NCI-H524 (cell line): ENCODE measurements around the gene TCF25.
A peak's percentile ranks its signal among the peaks of the same experiment; 100 is the strongest.
"Not testable (repeated sequence)": the region's sequence is repeated elsewhere in the genome, so short reads cannot be mapped to it uniquely, and the experiment has no call there.

Source experiments
- DNase-seq, 2 experiments: peaks; one replicate each; lab custom pipeline; 2025; lab: John Stamatoyannopoulos, UW

TCF25 gene

GRCh38 chr16:89873972-89874689, 739 bp downstream of the TCF25 start:
- DNase-seq: peak; percentile 59 to 76

DNA sequence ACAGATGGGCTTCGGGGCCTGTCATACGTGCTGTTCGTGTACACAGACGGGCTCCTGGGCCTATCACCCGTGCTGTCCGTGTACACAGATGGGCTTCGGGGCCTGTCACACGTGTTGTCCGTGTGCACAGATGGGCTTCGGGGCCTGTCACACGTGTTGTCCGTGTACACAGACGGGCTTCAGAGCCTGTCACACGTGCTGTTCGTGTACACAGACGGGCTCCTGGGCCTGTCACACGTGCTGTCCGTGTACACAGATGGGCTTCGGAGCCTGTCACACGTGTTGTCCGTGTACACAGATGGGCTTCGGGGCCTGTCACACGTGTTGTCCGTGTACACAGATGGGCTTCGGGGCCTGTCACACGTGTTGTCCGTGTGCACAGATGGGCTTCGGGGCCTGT, 5.7 kb downstream of the TCF25 start:
- DNase-seq: not testable (repeated sequence)

DNA sequence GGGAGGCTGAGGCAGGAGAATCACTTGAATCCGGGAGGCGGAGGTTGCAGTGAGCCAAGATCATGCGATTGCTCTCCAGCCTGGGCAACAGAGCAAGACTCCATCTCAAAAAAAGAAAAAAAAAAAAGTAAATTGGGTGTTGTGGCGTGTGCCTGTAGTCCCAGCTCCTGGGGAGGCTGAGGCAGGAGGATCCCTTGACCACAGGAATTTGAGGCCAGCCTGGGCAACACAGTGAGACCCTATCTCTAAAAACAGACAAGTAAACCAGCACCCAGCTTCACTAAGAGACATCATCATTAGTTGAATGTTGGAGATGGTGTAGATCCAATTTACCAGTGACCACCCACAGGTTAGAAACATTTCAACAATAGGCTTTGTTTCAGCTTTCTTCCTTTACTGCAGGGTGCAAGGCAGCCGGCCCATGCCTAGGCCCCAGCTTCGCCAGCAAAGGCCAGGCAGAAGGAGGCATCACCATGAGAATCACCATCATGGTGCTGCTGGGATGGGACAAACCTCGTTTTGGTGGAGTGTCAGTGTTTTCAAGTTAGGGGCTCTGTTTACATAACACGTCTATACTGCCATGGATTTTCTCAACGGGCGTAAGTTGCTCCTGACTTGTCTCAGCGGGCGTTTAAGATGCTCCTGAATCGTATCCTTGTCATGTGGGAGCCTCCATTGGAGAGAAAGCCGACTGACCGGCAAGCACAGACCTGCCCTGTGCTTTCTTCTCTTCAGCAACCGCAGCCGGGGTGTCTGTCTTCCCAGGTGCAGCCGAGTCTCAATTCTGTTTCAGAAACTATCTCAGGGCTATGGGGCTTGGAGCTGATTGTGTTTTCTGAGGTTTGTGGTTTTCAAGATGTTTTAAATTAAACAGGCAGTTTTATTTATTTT, 7.3 kb downstream of the TCF25 start:
- no peak for DNase-seq

- DNase-seq: no peak
These were observed 8.0 kb downstream of the TCF25 start for GRCh38 chr16:89881368-89881730.

GRCh38 chr16:89883346-89884040, 10.1 kb downstream of the TCF25 start:
- DNase-seq: no peak

DNA sequence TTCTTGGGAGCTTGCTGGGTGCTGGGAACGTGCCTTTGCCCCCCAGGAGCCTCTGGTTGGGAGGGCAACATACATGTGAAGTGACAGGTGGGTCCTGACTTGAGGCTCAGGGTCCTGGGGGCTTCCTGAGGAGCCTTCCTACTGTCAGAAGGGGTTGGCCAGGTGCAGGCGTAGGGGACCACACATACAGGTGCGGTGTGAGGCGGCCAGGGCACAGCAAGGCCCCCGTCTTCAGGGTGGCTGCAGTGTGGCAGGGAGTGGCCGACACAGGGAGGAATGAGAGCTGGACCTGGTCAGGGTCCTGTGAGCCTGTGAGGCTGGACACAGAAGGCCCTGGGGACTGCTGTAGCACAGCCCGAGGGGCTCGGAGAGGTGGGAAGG, 10.6 kb downstream of the TCF25 start:
- DNase-seq: no peak

DNA sequence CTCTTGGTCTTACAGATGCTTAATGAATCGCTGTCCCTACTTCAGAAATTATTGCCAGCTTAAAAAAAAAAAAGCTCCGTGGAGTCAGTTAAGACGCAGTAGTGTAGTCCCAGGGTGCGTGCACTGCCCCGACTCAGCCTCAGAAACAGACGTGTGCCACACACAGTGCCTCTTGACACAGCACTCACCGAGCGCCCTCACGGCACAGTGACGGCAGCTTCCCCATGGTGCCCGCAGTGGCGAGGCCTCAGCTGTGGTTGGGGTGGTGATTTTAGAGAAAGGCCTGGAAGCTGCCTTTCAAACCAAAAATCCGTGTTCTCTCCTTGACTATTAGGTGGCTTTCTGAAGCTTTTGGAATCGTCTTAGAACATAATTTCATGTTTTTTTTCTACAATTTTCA, 13.9 kb downstream of the TCF25 start:
- DNase-seq: no peak

DNA sequence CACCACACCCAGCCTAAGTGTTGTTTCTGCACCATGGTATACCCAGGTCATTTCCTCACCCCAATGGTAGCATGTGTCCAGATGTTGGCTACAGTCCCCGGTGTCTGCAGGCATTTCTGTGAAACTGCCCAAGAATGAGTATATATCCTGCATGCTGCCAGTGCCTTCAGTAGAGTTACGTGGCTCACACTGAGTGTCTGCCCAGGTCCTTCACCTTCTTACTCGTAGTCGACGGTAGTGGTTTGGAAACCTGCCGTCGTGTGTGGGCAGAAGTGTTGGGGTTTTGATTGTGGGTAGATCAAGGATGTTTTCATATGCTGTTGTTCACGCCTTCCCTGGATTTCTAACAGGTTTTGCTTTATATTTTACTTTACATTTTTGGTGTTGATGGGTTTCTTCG, 16.8 kb downstream of the TCF25 start:
- no peak for DNase-seq

GRCh38 chr16:89890886-89891657, 17.7 kb downstream of the TCF25 start:
- DNase-seq: no peak

GRCh38 chr16:89892055-89892630, 18.8 kb downstream of the TCF25 start:
- DNase-seq: no peak

- DNase-seq: no peak
These were observed 19.2 kb downstream of the TCF25 start for GRCh38 chr16:89892635-89893034.

DNA sequence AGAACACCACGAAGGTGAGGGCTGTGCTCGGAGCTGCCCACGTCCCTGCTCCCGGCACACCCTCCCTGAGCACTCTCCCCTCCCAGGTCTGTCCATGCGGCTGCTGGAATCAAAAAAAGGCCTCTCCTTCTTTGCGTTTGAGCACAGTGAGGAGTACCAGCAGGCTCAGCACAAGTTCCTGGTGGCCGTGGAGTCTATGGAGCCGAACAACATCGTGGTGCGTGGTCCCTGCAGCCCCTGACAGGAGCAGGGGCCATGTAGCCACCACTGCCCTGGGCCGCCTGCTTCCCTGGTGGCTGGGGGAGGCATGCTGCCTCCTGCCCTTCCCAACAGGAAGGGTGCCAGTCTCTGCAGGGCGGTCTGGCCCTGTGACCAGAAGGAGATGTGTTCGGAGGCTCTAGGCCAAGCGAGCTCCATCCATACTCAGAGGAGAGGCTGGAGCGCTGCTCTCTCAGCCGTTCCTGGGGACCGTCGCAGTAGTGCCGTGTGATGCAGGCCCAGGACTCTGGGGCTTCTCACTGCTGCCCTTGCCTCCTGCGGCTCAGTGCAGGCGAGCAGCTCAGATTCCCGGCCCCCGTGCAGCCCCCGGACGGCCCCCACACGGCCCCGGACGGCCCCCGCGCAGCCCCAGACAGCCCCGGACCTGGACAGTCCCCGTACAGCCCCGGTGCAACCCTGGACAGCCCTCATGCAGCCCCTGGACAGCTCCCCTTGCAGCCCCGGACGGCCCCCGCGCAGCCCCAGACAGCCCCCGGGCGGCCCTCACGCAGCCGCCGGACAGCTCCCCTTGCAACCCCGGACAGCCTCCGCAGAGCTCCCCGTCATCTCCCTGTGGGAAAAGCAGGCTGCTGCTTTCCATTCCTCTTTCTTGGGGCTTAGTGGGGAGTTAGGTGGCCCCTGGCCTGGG, 20.5 kb downstream of the TCF25 start:
- no peak for DNase-seq

DNA sequence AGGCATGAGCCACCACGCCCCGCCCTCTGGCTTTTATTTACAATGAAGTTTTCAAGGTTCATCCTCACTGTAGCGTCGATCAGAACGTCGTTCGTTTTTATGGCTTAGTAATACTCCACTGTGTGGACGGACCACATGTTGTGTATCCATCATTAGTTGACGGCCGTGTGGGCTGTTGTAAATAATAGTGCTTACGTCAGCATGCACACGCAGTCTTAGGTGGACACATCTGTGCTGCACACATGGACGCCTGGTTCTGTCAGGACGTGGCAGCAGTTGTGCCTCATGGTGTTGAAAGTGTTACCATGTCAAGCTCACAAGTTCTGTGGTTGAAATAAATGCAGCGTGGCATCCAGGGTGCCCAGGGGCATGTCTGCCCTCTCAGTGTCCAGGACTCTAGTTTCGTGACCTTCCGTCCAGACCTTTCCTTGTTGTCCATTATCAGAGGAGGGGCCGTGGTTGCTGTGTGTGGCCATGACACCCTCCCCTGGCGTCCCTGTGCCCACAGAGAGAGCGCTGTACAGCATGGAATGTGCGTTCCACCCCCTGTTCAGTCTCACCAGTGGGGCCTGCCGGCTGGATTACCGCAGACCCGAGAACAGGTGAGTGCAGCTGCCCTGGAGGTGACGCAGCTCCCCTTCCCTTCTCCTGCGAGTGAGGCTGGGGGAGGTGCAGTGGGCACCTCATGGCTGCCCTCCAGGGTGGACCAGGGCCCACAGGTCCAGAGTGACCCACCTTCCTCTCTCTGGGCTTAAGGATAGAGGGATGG, 22.3 kb downstream of the TCF25 start:
- no peak for DNase-seq

- DNase-seq: no peak
These were observed 23.8 kb downstream of the TCF25 start for GRCh38 chr16:89897204-89897603.

- DNase-seq: no peak
These were observed 25.0 kb downstream of the TCF25 start for GRCh38 chr16:89898201-89898967.

- no peak for DNase-seq
These were observed 26.6 kb downstream of the TCF25 start for GRCh38 chr16:89899879-89900481.

DNA sequence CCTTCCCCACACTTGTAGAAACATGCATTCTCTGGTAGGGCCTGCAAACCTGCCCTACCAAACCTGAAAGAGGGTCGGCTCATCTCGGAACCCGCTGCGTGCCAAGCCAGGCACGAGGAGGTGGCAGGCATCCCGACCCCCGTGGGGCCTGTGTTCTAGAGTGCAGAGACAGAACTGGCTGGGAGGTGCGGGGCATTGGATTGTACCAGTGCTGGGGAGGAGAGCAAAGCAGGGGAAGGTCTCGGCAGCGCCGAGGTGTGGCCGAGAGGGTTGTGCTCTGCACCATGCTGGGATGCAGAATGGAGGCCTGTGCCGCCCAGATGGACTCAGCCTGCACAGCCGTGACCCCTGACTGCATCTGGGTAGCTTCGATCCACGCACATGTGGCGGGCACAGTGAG, 27.5 kb downstream of the TCF25 start:
- no peak for DNase-seq

DNA sequence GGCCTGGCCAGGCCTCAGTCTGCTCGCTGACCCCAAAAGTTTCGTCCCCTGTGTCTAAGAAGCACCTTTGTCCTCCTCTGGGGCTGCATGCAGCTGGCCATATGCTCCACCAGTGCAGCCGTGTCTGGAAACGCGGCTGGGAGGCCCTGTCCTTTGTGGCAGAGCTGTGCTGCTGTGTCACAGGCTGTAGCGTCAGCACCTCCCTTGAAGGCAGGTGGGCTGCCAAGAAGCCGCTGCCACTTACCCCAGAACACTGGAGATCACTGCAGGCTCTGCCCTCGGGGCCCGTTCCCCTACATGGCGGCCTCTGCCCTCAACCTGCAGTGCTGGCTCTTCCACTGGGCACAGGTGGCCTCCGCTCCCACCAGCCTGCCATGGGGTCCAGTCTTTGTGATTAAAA, 29.6 kb downstream of the TCF25 start:
- DNase-seq: no peak
